ENCODE measurements around the gene SLC6A13.

GRCh38 chr12:201361-201760 lies 61.3 kb downstream of the SLC6A13 start:
- TF ChIP-seq POLR2AphosphoS5 (IDR thresholded peaks at IDR 0.05): no peak
- TF ChIP-seq CTCF (IDR thresholded peaks at IDR 0.05): no peak
